ENCODE results near the gene FITM1. TPM values are rescaled to one million over a fixed set of nuclear protein-coding genes. Genes with fewer than 3 reads are reported as not detected.
"Not testable (repeated sequence)": the region's sequence is repeated elsewhere in the genome, so short reads cannot be mapped to it uniquely, and the experiment has no call there.

Gene FITM1
- total and polyA plus RNA-seq, 4 experiments from 2014 or later, result 0.69 to 4.2 (median 2.0) TPM

GRCh38 chr14:24100982-24101494 is 29.4 kb upstream of the FITM1 start:
- POLR2A ChIA-PET (ENCODE audit: partially characterized antibody), result interaction anchor here (1.8 kb wide), 1 partner anchor 13 kb away, joined by 6 read pairs; the partner anchor contains the start of gene DCAF11
- H3K9me3 ChIP-seq (ENCODE audit: control insufficient read depth in 1 of 2, low read length in 2 of 2), result no peaks in the 10 kb centered on the region
- H3K36me3 Mint-ChIP-seq, result peaks cover 37 to 46% of the 10 kb centered on the region in 2 donors

DNA sequence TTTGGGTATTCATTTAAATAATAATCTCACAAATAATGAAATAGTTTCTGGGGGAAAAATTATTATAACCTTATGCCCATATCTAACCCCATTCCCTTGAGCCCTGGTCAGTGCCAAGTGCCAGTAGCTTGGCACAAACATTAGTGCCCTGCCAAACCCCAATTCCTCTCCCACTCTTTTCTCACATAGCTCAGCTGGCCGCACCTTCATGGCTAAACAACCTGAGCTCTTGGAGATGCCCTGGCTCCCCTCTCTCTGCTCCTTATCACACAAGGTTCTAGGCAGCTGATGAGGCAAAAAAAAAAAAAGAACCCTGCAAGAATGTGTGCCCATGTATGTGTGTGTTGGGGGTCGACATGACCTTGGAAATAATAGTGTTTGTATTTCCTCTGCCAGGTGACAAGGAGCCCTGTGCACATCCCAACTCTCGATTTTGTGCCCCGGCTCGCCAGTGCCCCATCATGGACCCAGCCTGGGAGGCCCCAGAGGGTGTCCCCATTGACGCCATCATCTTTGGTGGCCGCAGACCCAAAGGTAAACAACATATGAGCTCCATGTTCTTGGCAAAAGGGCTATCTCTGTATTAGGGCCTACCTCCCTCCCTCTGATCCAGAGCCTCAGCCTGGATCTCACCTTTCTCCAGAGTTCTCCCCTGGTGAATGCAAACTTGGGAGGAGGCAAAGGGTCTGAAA is 28.0 kb upstream of the FITM1 start:
- no peak for DNase-seq
- Mint-ChIP-seq H3K4me1 (peaks cover 0 to 2% (median 0%) of the 10 kb centered on the region in 4 donors), H3K9me3 (no peaks in the 10 kb centered on the region), H3K36me3 (peaks cover 39 to 46% of the 10 kb centered on the region in 2 donors), H3K27ac (peak overlapping the region in 2 of 7 donors; percentile 36 to 46), H3K4me3 (no peak overlapping the region), H3K27me3 (no peaks in the 10 kb centered on the region)
- H3K36me3 ChIP-seq (ENCODE audit: insufficient read depth, low read length), result peaks cover 23% of the 10 kb centered on the region
- no peaks in the 10 kb centered on the region for H3K9me3 ChIP-seq (ENCODE audit: control insufficient read depth in 1 of 2, low read length in 2 of 2)
- no peak overlapping the region for H3K27ac ChIP-seq (ENCODE audit: low read depth, low read length)
- intact Hi-C loops (cut with micrococcal nuclease), result no loop called here
- POLR2A ChIA-PET (ENCODE audit: partially characterized antibody), result interaction anchor here (0.7 to 1.3 kb wide), 2 partner anchors 12 to 51 kb away, joined by 3 read pairs; partner anchors contain the start of genes CARMIL3, DCAF11 and NRL
- CTCF ChIA-PET (ENCODE audit: partially characterized antibody), result interaction anchor here (10.4 to 11.5 kb wide), 2 partner anchors 9 to 43 kb away, joined by 392 to 412 read pairs; partner anchors contain the start of gene PCK2
- no peaks in the 10 kb centered on the region for H3K27me3 ChIP-seq (ENCODE audit: insufficient read depth, low read length)
- no peaks in the 10 kb centered on the region for H3K4me1 ChIP-seq (ENCODE audit: insufficient read depth, low read length)
- H3K4me3 ChIP-seq (ENCODE audit: low read length in 2 of 2), result no peak overlapping the region

More at GRCh38 chr14:24100982-24101494, 29.4 kb upstream of the FITM1 start:
- Histone ChIP-seq H3K4me3 (ENCODE audit: low read length in 2 of 2) (no peak overlapping the region), H3K27me3 (ENCODE audit: insufficient read depth, low read length) (no peaks in the 10 kb centered on the region), H3K36me3 (ENCODE audit: insufficient read depth, low read length) (peaks cover 28% of the 10 kb centered on the region), H3K27ac (ENCODE audit: low read depth, low read length) (no peak overlapping the region), H3K4me1 (ENCODE audit: insufficient read depth, low read length) (peaks cover 3% of the 10 kb centered on the region)
- no peak overlapping the region for H3K4me3 Mint-ChIP-seq
- CTCF ChIA-PET (ENCODE audit: partially characterized antibody), result interaction anchor here (1.2 to 11.5 kb wide), 3 partner anchors 7 to 42 kb away, joined by 5 to 412 read pairs (median 392); partner anchors contain the start of gene PCK2
- DNase-seq, result no peak
- peak overlapping the region in 1 of 7 donors; percentile 42 for H3K27ac Mint-ChIP-seq
- no peaks in the 10 kb centered on the region for H3K9me3 Mint-ChIP-seq
- peaks cover 5 to 9% (median 7%) of the 10 kb centered on the region in 4 donors for H3K4me1 Mint-ChIP-seq
- no peaks in the 10 kb centered on the region for H3K27me3 Mint-ChIP-seq
- intact Hi-C loops (cut with micrococcal nuclease), result no loop called here

GRCh38 chr14:24103451-24103850 is 27.0 kb upstream of the FITM1 start:
- Histone ChIP-seq H3K4me1 (ENCODE audit: insufficient read depth, low read length) (peaks cover 3% of the 10 kb centered on the region), H3K27me3 (ENCODE audit: insufficient read depth, low read length) (no peaks in the 10 kb centered on the region), H3K4me3 (ENCODE audit: low read length in 2 of 2) (no peak overlapping the region), H3K9me3 (ENCODE audit: control insufficient read depth in 1 of 2, low read length in 2 of 2) (no peaks in the 10 kb centered on the region), H3K36me3 (ENCODE audit: insufficient read depth, low read length) (peaks cover 23% of the 10 kb centered on the region), H3K27ac (ENCODE audit: low read depth, low read length) (no peak overlapping the region)
- ChIA-PET POLR2A (ENCODE audit: partially characterized antibody) (interaction anchor here (1.0 to 8.4 kb wide), 4 partner anchors 10 to 52 kb away, joined by 3 to 137 read pairs (median 4); partner anchors contain the start of genes CARMIL3, DCAF11 and PCK2), CTCF (ENCODE audit: partially characterized antibody) (interaction anchor here (0.9 to 11.5 kb wide), 4 partner anchors 10 to 44 kb away, joined by 3 to 412 read pairs (median 198); partner anchors contain the start of gene PCK2)
- Mint-ChIP-seq H3K27ac (peak overlapping the region in 1 of 7 donors; percentile 12), H3K4me3 (no peak overlapping the region), H3K4me1 (peaks cover under 1 to 6% (median 5%) of the 10 kb centered on the region in 4 donors), H3K27me3 (no peaks in the 10 kb centered on the region), H3K36me3 (peaks cover 36 to 46% of the 10 kb centered on the region in 2 donors), H3K9me3 (no peaks in the 10 kb centered on the region)
- intact Hi-C loops (cut with micrococcal nuclease), result no loop called here
- DNase-seq, result no peak

GRCh38 chr14:24105609-24106239 is 24.7 kb upstream of the FITM1 start:
- Mint-ChIP-seq H3K36me3 (peaks cover 23 to 32% of the 10 kb centered on the region in 2 donors), H3K4me1 (peaks cover 6 to 14% (median 12%) of the 10 kb centered on the region in 4 donors), H3K27ac (peak overlapping the region in 3 of 7 donors; percentile 16 to 38 (median 34))
- H3K9me3 ChIP-seq (ENCODE audit: control insufficient read depth in 1 of 2, low read length in 2 of 2); H3K27me3 Mint-ChIP-seq; intact Hi-C loops (cut with micrococcal nuclease); H3K9me3 Mint-ChIP-seq; H3K4me3 Mint-ChIP-seq; H3K27ac ChIP-seq (ENCODE audit: low read depth, low read length); DNase-seq; H3K27me3 ChIP-seq (ENCODE audit: insufficient read depth, low read length); H3K4me3 ChIP-seq (ENCODE audit: low read length in 2 of 2): not testable (repeated sequence)
- Histone ChIP-seq H3K36me3 (ENCODE audit: insufficient read depth, low read length) (peaks cover 11% of the 10 kb centered on the region), H3K4me1 (ENCODE audit: insufficient read depth, low read length) (peaks cover 14% of the 10 kb centered on the region)
- ChIA-PET CTCF (ENCODE audit: partially characterized antibody) (interaction anchor here (0.6 to 11.5 kb wide), 4 partner anchors 12 to 64 kb away, joined by 3 to 412 read pairs (median 198); partner anchors contain the start of gene PCK2), POLR2A (ENCODE audit: partially characterized antibody) (interaction anchor here (0.7 to 8.4 kb wide), 5 partner anchors 8 to 55 kb away, joined by 3 to 137 read pairs (median 7); partner anchors contain the start of genes DCAF11, IRF9, NRL and PCK2)

DNA sequence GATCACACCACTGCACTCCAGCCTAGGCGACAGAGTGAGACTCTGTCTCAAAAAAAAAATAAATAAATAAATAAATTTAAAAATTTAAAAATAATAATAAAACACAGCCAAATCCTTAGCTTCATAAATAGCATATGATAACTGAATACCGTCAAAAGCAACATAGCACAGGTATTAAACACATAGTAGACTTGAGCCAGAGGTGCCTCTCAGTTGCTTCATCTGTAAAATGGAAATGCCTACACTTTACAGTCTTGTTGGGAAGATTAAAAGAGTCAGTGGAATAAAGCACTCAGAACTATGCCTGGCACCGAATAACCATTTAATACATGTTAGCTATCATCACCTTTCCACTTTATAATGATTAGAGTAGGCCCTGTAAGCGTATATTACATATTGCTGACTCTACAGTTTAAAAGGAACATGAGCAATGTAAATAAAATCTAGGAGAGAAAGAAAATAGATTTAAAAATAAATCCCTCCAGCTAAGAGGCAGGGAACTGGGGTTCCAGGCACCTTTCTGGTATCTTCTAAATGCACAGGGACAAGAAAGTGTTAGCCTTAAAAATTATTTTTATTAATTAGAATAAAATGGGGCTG is 23.7 kb upstream of the FITM1 start:
- no peaks in the 10 kb centered on the region for H3K27me3 Mint-ChIP-seq
- Histone ChIP-seq H3K27ac (ENCODE audit: low read depth, low read length) (no peak overlapping the region), H3K36me3 (ENCODE audit: insufficient read depth, low read length) (peaks cover 11% of the 10 kb centered on the region), H3K27me3 (ENCODE audit: insufficient read depth, low read length) (no peaks in the 10 kb centered on the region), H3K4me3 (ENCODE audit: low read length in 2 of 2) (no peak overlapping the region), H3K9me3 (ENCODE audit: control insufficient read depth in 1 of 2, low read length in 2 of 2) (no peaks in the 10 kb centered on the region), H3K4me1 (ENCODE audit: insufficient read depth, low read length) (peaks cover 14% of the 10 kb centered on the region)
- H3K4me1 Mint-ChIP-seq, result peaks cover 6 to 14% (median 12%) of the 10 kb centered on the region in 4 donors
- CTCF ChIA-PET (ENCODE audit: partially characterized antibody), result interaction anchor here (0.6 to 11.5 kb wide), 11 partner anchors 13 to 191 kb away, joined by 3 to 412 read pairs (median 4); partner anchors contain the start of genes CARMIL3, IRF9, PCK2 and PSME1
- POLR2A ChIA-PET (ENCODE audit: partially characterized antibody), result interaction anchor here (2.5 to 8.4 kb wide), 6 partner anchors 14 to 49 kb away, joined by 10 to 137 read pairs (median 37); partner anchors contain the start of genes EMC9, PCK2, PSME1 and PSME2
- no peaks in the 10 kb centered on the region for H3K9me3 Mint-ChIP-seq
- H3K4me3 Mint-ChIP-seq, result no peak overlapping the region
- DNase-seq, result no peak
- intact Hi-C loops (cut with micrococcal nuclease), result no loop called here
- H3K36me3 Mint-ChIP-seq, result peaks cover 20 to 29% of the 10 kb centered on the region in 2 donors
- H3K27ac Mint-ChIP-seq, result no peak overlapping the region

DNA sequence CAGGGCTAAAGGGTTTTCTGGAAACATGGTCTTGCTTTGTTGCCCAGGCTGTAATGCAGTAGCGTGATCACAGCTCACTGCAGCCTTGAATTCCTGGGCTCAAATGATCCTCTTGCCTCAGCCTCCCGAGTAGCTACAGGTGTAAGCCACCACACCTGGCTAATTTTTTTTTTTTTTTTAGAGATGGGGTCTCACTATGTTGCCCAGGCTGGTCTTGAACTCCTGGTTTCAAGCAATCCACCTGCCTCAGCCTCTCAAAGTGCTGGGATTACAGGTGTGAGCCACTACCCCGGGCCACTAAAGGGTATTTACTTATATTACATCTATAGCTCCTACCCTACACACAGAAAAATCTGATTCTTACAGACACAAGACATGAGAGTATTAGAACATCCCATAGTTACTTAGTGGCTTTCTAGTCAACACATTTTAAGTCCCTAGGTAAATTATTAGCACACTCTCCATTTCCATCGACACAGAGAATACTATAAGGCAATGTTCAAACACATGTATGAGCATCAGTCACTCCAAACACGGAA is 22.1 kb upstream of the FITM1 start:
- Histone ChIP-seq H3K36me3 (ENCODE audit: insufficient read depth, low read length) (peaks cover 3% of the 10 kb centered on the region), H3K9me3 (ENCODE audit: control insufficient read depth in 1 of 2, low read length in 2 of 2) (no peaks in the 10 kb centered on the region), H3K27ac (ENCODE audit: low read depth, low read length) (peak overlapping the region; percentile 45), H3K4me3 (ENCODE audit: low read length in 2 of 2) (no peak overlapping the region), H3K4me1 (ENCODE audit: insufficient read depth, low read length) (peaks cover 18% of the 10 kb centered on the region), H3K27me3 (ENCODE audit: insufficient read depth, low read length) (no peaks in the 10 kb centered on the region)
- Mint-ChIP-seq H3K4me1 (peaks cover 6 to 15% (median 12%) of the 10 kb centered on the region in 4 donors), H3K27ac (peak overlapping the region; percentile 82 to 96 (median 95)), H3K4me3 (peak overlapping the region in 4 of 8 donors; percentile 30 to 64 (median 44)), H3K36me3 (peaks cover 11 to 16% of the 10 kb centered on the region in 2 donors), H3K27me3 (no peaks in the 10 kb centered on the region), H3K9me3 (no peaks in the 10 kb centered on the region)
- CTCF ChIA-PET (ENCODE audit: partially characterized antibody), result interaction anchor here (0.9 to 11.5 kb wide), 41 partner anchors 8 to 225 kb away, joined by 3 to 412 read pairs (median 6); partner anchors contain the start of genes CARMIL3, CIDEB, DHRS4L2 and EMC9
- DNase-seq, result no peak
- intact Hi-C loops (cut with micrococcal nuclease), result loop anchor here (1.0 kb wide), 5 partner anchors 18 to 94 kb away; partner anchors contain the start of gene IRF9
- POLR2A ChIA-PET (ENCODE audit: partially characterized antibody), result interaction anchor here (0.6 to 8.4 kb wide), 18 partner anchors 15 to 163 kb away, joined by 3 to 137 read pairs (median 8); partner anchors contain the start of genes CARMIL3, CHMP4A, EMC9 and IPO4

Data from CD4-positive, alpha-beta memory T cell (primary cell).